ENCODE results near the gene EFCAB14.

- no peak for TF ChIP-seq CTCF (IDR thresholded peaks at IDR 0.05; ENCODE audit: low read depth, low read length)
- no peak for TF ChIP-seq EZH2phosphoT487 (IDR thresholded peaks at IDR 0.05; ENCODE audit: low read depth)
These were observed 41.6 kb downstream of the EFCAB14 start for GRCh38 chr1:46677339-46677738.

Measured in OCI-LY3 (cell line).